GM21737 (cell line): ENCODE data around the gene DLGAP1.
"Not testable (repeated sequence)": the region's sequence is repeated elsewhere in the genome, so short reads cannot be mapped to it uniquely, and the experiment has no call there.

Experiments
- ATAC-seq: cut with Tn5 transposase; IDR thresholded peaks from one replicate; pipeline ENCODE4 v1.9.1; 2021; ENCODE audit warnings: mild to moderate bottlenecking, moderate library complexity; ENCODE audit not compliant: unreplicated experiment

DLGAP1 gene

DNA sequence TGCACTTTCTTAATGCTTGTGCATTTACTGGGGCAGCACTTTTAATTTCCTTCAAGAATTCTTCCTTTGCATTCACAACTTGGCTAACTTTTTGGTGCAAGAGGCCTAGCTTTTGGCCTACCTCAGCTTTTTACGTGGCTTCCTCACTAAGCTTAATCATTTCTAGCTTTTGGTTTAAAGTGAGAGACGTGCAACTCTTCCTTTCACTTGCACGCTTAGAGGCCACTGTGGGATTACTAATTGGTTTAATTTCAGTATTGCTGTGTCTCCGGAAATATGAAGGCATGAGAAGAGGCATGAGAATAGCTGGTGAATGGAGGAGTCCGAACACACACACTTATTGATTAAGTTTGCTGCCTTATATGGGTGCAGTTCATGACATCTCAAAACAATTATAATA is 354.1 kb downstream of the DLGAP1 start:
- no peak for ATAC-seq

DNA sequence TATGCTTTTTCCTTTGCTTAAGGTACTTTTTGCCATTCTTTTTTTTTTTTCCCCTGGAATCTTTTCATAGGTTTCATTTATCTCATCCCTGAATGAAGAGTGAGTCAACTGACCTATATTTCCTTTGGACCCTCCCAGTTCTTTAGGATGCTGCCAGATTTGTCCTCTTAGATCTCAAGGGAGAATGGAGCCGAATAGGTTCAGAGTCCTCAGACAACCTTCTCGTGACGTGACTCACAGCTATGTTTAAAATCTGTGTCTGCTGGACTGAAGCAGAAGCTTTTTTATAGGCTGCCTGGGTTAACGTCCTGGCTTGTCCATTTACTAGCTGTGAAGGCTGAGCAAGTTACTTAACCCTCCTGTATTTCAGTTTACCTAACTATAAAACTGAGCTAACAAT is 358.6 kb downstream of the DLGAP1 start:
- no peak for ATAC-seq

DNA sequence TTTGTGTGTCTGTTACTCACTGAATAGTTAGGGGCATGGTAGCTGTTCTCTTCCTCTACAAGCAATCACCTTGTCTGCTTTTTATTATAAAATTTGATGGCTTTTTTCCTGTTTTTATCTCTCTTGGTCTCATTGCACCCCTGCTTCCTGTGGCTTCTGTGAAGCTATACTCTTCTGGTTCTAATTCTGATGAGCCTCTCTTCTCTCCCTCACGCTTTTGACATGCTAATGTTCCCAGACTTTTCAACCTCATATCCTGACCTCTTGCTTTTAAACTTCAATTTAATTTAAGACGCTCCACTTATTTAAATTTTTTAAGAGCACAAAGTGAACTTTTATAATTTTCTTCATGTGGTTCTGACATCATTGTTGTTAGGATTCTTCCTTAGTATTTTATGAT is 361.4 kb downstream of the DLGAP1 start:
- no peak for ATAC-seq

DNA sequence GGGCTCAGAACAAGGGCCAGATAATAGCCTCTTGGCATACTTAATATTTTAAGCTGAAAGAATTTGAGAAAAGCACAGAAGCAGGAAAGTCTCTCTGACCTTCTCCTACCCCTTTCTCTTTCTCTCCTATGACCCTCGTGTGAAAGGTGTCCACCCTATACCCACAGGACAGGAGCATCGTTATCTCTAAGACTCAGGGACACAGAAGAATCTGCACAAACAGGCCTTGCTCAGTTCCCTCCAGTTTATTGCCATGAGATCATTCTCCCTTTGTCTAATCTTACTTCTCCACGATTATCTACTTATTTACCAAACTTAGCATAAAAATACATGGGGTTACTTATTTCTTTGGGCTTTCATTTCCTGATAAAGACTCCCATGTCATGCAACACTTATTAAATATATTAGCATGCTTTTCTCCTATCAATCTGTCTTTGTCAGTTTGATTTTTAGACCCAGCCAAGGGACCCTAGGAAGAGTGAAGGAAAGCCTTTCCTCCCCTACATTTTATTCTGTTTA is 370.7 kb downstream of the DLGAP1 start:
- no peak for ATAC-seq

DNA sequence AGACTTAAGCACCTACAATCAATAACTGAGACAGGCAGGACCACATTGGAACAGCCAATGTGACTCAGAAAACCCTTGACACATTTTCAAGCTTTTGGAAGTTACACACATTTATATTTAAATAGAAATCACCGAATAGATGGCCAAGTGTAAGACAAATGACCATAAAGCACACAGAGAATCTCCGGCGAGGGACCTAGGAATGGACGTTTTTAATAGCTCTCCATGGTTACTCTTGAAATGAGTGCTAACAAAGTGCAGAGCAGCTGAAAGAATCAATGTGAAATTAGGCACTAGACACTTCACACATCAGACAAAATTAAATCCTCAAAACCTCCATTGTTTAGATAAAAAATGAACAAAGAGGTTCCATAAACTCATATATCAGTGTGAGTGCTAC is 376.9 kb downstream of the DLGAP1 start:
- ATAC-seq: no peak

DNA sequence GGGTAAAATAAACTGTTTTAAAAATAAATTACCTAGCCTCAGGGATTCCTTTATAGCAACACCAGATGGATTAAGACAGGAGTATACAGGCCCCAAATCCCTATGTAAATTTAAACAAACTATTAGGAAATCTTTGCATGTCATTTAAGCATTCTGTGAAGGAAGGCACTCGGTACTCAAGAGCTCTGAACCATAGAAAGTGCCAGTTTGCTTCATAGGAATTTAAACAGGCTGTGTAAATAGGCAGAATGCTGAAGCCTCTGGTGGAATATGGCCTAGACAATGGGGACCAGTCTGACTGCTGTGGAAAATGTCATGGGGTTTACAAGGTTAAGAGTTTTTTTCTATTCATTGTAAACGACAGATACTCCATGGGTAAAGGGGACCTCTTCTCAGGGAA is 377.4 kb downstream of the DLGAP1 start:
- ATAC-seq: no peak

DNA sequence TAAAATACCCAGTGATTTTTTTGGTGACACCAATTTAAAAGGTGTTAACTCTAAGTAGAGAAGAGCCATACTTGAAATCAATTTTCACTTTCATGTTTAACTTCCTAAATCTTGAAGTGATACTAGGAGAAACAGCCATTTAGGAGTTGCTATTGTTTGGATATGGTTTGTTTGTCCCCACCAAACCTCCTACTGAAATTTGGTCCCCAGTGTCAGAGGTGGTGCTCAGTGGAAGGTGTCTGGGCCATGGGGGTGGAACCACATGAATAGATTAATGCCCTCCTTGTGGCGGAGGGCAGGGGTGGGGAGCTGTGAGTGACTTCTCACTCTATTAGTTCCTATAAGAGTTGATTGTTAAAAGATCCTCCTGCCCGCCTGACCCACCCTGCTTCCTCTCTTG is 377.9 kb downstream of the DLGAP1 start:
- no peak for ATAC-seq

DNA sequence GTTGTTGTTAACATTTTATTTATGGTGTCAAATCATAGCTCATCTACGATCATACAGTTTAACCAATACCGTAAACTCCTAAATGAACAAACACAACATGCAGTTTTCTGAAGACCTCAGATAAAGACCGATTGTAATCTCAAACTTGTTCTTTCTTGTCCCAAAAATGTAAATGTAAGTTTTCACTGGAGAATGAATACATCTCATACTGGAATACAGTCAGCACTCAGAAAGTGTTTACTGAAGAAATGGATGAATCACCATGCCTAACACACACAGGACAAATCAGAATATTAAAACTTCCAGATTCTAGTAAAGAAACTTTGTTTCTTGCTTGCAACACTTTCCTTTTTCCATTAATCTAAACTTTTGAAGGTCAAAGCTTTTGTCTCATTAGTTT is 380.5 kb downstream of the DLGAP1 start:
- ATAC-seq: no peak

DNA sequence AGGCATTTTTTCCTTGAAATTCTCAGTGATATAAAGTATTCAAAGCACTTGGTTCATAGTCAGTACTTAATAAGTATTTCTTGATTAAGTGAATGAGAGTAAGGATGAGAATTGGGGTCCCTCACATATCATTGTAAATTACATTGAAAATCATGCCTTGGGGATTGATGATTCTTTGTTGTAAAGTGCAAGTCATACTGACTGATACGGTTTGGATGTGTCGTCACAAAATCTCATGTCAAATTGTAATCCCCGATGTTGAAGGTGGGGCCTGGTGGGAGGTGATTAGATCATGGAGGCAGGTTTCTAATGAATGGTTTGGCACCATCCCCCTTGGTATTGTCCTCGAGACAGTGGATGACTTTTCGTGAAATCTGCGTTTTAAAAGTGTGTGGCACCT is 385.9 kb downstream of the DLGAP1 start:
- no peak for ATAC-seq

DNA sequence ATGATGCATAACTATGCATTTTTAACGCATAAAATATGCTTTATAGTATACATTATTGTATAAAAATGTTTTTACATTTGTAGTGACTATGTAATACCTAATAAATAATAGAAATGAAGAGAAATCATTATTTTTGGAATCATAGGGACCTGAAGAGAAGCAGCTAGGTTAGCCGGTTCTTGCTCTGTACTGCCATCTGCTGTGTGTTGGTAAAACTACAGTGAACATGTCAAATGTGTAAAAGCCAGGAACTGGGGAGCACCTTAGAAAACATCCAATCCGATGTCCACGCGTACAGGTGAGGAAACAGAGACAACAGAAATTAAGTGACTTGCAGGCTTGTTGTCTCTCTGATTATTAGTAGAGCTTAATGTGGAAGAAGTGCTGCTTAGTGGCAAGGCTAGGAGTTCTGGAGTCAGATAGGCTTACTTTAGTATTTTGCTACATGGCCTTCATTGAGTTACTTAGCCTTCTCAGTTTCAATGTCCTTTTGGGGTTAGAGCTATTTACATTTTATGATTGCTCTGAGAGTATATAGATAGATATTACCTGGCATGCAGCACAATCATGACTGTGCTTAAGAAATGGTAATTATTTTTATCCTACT is 386.5 kb downstream of the DLGAP1 start:
- no peak for ATAC-seq

DNA sequence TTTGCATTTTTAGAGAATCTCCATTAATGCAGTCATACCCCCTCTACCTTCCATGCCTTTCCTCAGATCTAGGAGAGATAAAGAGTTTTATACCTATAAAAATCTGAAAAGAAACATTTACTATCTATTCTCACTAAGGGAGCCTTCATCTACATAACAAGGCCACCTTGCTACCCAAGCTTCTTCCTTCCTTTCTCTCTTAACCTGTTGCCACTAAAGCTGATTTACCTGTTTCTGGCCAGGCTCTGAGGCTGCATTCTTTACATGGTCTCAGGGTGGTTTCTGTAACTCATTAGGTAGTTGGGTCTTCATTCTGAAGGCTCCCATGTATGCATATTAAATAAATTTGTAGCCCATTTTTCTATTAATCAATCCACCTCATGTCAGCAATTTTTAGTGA is 391.6 kb downstream of the DLGAP1 start:
- no peak for ATAC-seq

DNA sequence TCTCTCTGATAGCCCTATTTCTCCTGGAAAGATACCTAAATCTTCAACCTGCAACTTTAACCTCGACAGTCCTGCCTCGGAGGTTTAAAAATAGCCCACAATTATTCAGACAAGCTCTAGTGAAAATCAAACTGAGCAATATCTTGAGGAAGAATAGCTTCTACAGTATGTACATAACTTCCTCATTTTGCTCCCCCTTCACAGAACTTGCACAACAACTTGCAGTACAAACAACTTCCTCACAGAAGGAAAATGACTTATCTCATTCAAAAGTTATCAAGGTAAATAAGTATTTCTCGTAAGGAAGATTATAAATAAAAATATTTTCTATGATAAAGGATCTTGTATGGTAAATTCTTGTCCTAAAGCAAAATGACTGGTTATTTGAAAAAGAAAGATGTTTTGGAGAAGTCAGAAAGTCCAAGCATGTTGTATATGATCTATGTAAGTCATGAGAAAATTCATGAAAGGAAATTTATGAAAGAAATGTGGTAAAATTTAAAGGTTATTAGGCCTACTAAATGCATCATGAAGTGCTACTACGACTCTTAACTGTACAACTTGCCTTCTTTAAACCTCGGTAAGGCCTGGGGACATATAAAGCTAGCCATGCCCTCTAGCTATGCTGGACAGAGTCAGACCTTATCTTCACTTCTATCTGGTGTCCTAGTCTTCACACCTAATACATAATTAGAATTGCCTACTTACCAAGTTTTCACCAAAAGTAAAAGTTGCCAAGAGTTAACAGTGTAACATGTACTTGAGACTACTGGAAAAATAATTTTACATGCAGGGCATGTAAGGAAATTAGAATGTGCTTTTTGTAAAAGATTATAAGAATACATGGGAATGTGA is 394.5 kb downstream of the DLGAP1 start:
- ATAC-seq: no peak

DNA sequence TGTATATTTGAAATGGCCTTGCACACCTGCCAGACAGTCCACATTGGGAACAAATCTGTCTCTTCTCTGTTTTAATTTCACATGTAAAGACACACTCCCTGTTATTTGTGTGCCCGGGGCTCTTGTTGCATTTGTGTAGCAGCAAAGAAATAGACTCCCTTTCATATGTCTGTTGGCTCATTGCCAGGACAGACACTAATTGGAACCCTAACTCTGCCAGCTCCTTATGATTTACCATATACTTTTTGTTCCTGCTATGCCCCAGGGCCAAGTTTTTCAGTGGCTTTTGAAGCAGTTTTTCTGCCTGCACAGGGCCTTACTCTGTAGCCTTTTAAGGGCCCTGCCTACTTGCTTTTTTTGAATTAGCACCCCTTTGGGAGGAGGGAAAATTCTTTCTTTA is 396.9 kb downstream of the DLGAP1 start:
- ATAC-seq: no peak

DNA sequence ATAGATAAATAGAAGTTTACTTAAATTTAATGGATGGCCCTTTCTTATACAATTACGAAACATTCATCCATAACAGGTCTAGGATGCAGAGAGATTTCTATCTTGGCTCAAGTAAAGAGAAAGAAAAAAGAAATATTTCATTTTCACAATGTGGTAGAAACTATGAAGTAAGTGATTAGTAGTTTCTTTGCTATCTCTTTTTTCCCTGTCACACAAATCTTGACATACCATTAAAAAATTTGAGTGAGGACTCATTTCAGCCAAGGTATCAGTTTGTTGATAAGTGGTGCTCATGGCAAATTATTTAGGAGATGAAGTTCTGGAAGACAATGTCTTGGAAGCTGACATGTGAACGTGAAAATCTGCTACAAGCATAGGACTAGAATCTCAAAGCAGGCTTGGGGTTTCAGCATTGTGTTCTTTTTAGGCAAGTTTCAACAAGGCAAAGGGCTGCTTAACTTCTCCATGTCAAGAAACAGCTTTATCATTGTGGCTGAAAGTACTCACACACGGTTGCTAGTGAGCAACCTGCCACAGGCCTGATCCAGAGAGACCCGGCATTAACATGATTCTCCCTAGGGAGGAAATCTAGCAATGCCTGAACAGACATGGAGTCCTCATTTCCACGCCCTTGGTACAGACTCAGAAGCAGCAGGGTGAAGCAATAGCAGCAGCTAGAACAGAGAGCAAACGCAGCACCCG is 414.6 kb downstream of the DLGAP1 start:
- ATAC-seq: no peak

DNA sequence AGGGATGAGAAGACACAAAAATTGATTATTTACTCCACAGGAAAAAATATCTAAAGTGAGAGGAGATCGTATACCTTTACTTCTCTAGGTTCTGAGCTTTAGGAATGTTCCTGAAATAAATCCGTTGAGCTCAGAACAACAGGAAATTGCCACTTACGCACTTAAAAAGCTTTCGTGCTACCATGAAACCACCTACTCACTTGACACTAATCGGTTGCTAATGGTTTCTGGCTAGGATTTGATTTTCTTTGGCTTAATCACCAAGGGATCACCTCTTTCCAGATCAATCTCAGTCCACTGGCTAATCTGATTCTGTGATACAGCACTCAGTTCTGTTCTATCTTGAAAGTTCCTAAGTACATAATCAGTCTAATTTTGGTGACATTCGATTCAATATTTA is 419.6 kb downstream of the DLGAP1 start:
- no peak for ATAC-seq

DNA sequence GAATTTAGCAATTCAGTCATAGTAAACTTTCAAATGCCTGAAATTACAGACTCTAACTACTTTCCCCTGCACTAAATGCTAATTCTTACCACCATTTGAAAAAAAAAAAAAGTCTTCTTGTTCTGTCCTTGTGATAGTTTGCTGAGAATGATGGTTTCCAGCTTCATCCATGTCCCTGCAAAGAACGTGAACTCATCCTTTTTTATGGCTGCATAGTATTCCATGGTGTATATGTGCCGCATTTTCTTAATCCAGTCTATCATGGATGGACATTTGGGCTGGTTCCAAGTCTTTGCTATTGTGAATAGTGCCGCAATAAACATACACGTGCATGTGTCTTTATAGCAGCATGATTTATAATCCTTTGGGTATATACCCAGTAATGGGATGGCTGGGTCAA is 420.3 kb downstream of the DLGAP1 start:
- ATAC-seq: not testable (repeated sequence)

DNA sequence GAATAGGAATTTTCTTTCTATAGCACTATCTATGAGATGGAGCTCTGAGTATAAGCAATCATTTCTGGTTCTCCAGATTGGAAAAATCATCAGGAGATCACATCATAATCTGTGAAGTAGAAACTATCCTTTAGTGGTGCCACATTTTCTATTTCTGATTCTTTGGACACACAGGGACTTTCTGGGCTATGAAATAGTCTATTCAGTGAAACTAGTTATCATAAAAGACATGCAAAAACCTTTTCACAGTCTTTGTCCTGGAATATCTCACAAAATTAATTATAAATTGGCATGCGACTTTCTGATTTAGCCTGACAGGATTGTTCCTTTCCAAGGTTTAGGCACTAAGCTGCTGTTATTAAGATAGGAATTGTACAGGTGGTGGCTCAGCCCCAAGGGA is 428.6 kb downstream of the DLGAP1 start:
- no peak for ATAC-seq

DNA sequence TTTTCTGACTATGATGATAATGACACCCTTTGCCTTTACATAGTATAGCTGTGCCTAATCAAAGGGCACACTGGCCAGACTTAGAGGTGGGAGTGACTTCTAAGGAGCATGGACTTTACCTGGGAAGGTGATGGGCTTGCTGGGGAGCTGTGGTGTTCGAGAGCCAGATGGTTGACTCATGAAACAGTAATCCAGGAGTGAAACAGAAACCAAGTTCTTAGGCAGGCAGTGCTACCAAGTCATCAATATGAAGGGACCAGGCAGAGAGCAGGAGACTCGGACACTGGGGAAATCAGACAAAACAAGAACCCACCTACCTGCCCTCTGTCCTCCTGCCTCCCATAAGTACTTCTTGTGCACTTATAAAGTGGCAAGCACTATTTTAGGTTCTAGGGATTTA is 430.4 kb downstream of the DLGAP1 start:
- no peak for ATAC-seq

DNA sequence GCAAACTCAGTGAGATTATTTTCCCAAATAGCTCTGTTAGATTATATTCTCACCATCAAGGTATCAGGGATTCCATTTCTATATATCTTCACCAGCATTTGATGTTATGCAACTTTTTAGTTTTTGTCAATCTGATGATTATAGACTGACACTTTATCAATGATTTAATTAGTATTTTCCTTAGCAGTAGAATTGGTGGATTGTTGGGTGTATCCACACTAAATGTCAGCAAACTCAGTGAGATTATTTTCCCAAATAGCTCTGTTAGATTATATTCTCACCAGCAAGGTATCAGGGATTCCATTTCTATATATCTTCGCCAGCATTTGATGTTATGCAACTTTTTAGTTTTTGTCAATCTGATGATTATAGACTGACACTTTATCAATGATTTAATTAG is 432.4 kb downstream of the DLGAP1 start:
- ATAC-seq: not testable (repeated sequence)

DNA sequence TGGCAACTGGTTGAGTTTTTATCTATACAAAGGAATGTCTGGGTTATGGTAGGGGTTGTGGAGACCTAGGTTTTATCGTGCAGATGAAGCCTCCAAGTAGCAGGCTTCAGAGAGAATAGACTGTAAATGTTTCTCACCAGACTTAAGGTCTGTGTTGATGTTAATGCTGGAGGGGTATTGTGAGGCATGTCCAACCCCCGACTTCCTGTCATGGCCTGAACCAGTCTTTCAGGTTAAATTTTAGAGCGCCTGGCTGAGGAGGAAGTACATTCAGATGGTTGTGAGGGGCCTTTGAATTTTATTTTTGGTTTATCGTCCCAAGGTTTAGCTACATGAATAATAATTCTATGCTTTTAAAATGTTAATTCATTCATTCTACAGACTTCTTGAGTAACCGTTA is 435.1 kb downstream of the DLGAP1 start:
- no peak for ATAC-seq

DNA sequence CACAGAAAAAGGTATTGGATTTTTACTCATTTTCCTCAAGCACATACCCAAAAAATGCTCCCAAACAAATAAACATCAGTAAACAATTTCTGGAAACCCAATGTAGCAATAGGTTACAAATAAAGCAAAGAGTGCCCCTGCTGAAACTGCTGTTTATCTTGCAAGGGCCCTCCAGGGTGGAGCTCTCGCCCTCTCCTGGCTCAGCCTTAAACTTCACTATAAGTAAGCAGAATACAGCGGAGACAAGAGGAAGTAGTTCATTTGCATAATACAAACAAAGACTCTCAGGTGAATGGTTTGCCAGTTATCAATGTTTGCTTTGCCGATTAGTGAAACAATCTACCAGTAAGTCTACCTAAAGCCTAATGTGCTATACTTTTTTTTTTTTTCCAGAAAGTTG is 437.6 kb downstream of the DLGAP1 start:
- peak; percentile 84 for ATAC-seq
